Activated effector memory CD4-positive, alpha-beta T cell treated with anti-CD3 and anti-CD28 coated beads, Interleukin-2, amount 50 U/mL, for 16 hours (primary cell): ENCODE results near the gene ITPKA.

Experiments
- DNase-seq: peaks from one replicate; pipeline ENCODE4 v3.0.0-alpha.2; 2020

ITPKA gene

DNA sequence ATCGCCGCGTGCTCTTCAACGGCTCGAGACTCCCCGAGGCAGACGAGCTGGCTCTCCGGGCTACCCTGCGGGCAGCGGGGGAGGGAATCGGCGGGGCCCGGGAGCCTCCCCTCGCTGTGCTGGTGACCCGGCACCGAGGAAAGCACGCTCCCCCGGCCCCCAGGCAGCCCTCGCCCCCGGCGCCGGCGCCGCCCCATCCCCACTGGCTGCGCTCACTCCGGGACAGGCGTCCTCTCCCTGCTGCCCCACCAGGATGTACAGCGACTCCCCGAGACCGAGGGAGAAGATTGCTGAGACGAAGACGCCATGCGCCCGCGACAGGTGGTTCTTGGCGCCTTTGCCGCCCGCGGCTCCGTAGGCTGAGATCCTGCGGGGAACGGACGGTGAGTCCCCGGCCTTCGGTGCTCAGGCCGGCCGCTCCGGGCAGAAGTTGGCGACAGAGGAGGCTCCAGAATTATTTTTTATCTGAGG is 18.3 kb downstream of the ITPKA start:
- peak; percentile 74 for DNase-seq

DNA sequence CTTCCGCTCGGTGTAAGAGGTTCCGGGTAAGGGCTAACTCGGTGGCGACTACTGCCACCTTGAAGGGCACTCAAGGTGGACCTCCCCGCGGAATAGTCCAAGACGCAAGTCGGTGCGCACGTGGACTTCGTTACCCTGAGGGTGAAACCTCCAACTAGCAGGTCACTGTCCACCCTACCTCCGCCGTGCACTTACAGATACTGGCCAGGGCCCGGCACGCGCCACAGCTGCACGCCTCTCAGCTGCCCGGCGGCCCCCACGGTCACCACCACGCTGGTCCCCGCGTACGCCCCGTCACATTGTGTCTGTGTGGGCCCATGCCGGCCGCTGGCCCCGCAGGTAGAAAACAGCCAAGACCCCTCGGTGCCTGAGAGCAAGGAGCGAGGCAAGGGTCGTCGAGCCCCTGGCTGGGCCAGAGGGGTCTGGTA is 18.9 kb downstream of the ITPKA start:
- no peak for DNase-seq

DNA sequence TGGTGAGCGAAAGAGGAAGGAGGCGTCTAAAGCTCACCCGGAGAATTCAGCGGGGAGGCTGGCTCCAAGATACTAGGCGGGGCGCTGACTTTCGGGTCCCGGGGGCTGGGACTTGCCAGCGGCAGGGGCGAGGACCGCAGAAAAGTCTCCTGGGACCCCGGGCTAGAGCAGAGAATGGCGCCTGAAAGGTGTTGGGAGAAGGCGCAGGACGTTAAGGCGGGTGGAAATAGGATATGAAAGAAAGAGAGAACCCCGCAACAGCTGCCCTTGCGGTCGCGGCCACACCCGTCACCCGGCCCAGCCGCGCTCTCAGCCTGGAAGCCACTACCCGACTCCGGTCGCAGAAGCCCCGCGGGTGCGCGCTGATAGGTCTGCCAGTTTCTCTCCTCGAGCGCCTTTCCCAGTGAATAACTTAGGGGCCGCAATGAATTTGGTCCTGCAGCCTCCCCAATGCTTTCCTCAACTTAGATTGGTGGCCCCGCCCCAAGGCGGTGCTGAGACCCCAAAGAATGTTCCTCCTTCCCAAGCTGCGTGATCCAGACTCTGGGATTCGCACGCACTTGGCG is 19.3 kb downstream of the ITPKA start:
- DNase-seq: no peak

DNA sequence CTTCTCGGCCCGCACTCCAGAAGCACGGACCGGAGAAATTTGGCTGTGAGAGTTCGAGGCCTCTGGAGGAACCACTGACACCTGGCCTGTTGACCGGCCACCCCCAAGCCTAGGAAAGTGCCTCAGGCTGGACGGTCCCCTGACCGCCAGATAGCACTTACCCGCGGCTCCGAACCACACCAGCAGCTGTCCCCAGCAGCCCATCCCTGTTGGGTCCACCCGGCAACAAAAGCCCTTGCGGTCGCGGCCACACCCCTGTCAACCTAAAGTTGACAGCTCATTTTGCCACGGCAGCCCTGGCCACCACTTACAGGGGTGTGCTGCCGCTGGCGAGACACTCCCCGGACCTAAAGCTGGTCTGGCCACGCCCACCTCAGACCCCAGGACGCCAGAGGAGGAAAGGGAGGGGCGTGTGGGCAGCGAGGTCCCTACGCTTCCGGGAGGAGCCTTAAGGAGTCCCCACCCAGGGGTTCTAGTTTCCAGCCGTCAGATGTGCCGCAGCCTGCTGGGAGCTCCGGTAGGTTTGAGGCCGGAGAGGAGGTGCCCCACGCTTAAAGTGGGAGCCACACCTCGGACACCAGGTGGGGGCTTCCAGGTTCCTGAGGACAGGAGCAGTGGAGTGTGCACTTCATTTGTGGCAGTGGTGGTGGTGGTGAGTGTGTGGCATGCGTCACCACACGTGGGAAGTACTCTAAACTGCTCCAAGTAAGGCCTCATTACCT is 20.0 kb downstream of the ITPKA start, which contains the start of gene LTK:
TSS of gene LTK (minus strand) at position 322 of the 722 bp plus-strand sequence. CDS start at position 204, 118 bp downstream.
- no peak for DNase-seq

DNA sequence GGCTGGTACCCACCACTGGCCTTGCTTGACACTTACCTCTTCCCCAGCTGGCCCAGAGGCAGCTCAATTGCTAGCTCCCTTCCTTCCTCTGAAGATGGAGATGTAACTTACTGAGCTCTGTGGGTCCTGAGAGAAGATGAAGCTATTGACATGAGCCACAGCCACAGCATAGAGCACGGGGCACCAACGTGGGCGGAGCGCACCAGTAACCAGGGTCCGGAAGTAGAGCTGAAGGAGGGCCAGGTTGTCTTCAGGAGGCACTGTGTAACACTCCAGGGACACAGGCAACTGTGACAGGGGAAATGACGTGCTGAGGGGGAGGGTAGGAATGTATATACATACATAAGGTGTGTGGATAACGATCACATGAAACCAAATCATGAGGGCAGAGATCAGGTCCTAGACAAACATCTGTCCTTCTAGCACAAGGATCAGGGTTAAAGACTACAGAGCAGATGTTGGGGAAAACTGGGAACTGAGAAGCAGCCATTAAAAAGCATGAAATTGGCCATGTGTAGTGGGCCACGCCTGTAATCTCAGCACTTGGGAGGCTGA is 24.3 kb downstream of the ITPKA start:
- no peak for DNase-seq

DNA sequence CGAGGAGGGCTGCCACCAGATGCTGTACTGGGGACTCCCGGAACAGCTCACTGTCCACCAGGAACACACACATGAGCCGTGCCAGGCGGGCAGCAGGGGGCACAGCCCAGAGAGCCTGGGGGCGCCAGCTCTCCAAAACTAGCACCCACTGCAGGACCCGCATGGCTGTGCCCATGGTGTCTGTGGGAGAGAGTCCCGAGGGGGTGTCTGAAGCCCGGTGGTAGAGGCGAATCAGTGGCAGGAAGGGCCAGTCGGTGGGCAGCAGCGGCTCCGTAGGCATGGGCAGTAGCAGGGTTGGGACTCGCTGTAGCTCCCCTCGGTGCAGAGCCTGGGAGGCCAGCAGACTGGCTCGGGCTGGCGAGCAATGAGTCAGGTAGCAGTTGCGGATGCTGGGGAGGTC is 27.0 kb downstream of the ITPKA start:
- no peak for DNase-seq

DNA sequence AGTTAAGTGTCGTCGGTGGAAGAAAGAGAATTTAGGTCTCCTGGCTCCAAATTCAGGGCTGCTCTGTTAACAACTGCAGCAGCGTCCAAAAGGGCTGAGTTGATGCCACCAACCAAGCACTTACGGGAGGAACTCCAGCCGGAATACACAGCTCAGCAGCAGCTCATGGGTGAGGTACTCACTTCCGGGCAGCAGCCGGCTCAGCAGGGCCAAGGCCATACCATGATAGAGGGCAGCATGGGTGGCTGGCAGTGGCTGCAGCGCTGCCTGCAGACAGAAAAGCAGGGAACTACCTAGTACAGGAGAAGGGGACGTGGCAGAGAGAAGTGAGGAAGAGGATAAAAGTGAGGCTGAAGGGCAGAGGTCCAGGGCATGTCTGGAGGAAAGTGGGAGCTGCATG is 27.9 kb downstream of the ITPKA start:
- DNase-seq: no peak

DNA sequence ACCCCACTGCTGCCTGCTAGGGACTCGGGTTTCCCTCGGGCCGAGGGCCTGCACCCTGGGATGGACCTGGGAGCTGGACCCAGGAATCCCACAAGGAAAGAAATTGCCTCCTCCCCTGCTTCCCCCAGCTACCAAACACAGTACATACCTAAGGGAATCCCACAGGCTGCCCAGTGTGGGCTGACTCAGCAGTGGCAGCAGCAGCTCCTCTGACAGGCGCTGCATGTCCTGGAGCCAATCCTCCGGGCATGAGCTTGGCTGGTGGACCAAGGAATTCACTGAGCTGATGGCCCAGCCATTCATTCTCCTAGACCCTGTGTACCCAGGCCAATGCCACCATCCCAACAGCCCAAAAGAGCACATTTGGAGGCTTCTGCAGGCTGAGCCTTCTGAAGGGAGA is 29.4 kb downstream of the ITPKA start:
- DNase-seq: no peak

DNA sequence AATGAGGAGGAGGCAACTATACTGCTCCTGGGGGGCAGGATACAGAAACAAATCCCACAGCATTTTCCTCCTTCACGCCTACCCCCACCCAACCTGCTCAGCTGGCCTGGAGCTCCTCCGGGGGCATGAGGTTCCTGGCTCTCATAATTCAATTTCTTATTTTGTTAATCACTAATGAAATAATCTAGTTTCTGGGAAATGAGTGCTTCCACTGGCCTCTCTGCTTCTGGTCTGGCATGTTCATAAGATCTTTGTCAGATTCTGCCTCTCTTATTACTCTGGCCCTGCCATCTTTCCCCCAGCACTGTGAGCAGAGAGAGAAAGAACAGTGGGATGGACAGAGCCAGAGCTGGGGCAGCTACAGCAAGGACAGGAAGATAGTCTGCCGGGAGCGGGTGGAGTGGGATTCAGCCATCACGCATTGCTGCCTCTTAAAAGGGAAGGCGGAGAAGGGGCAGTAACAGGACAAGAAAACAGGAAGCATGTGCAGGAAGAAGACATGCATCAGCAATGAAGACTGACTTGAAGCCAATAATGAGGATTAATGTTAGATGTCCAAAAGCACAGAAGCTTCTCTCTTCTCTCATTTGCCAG is 36.8 kb downstream of the ITPKA start:
- DNase-seq: no peak

DNA sequence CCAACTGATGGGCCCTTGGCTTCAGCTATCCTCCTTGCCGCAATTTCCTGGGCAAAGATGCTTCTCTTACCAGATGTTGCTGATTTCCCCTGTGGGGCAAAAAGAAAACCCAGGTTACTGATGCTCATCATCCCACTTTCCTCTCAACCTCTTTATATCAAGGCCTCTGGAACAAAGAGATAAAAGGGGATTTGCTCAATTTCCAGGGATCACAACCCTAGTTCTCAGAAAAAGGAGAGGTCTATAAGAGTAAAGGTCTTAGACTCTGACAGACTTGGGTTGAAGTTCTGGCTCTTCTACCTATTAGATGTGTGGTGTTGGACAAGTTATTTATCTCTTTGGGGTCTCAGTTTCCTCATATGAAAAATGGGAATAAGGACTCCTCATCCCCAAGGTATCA is 41.9 kb downstream of the ITPKA start:
- DNase-seq: no peak

DNA sequence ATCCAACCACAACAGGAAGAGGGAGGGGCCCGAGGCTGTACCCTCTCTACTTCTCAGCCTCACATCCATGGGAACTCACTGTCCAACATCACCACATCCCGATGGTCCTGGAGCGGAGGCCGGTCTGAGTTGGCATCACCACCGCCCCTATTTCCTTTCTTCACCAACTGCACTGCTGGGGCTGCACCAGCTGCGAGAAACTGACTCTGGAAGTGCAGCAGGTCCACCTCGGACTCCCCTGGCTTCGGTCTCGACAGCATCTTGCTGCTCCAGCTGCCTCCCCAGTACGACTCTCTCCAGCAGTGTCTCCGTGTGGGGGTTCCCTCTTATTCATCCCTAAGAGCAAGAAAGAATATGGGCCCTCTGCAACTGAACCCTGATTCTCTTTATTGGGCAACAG is 43.2 kb downstream of the ITPKA start:
- no peak for DNase-seq

DNA sequence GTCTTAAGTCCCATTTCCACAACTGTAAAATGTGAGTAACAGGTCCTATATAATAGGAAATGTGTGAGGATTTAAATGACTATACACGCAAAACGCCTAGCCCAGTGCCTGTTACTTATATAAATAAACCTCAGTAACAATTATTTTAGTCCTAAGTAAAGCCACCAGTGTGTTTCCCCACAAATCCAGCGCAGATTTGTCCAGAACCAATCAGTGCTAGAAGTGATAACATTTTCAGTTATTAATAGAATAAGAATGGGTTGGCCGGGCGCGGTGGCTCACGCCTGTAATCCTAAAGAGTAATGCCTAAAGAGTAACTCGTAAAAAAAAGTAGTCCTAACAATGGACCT is 49.8 kb downstream of the ITPKA start:
- DNase-seq: no peak

DNA sequence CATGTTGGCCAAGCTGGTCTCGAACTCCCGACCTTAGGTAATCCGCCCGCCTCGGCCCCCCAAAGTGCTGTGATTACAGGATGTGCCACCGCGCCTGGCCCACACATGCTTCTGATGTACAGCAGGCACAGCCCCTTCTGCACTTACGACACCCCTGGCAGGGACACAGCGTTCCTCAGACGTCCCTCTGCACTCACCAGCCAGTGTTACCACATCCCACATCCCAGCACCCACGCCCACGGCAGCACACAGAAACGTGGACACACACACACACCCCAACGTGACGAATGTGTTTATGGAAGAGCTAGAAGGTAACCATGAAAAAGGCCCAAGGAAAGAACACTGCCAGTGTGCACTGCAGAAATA is 51.0 kb downstream of the ITPKA start:
- no peak for DNase-seq

DNA sequence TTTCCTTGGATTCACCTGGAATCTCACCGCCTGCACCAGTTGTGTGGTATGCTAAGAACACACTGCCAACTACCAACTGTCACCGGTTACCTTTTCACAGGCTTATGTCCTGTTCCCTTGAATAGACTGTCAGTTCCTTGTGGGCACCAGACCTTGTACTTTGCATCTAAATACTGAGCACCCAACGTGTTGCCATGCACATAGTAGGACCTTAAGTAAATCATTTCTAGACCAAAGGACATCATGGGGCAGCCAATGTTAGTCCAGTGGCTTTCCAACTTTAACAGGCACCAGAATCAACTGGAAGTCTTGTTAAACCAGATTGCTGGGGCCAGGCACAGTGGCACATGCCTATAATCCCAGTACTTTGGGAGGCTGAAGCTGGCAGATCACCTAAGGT is 51.5 kb downstream of the ITPKA start:
- no peak for DNase-seq

DNA sequence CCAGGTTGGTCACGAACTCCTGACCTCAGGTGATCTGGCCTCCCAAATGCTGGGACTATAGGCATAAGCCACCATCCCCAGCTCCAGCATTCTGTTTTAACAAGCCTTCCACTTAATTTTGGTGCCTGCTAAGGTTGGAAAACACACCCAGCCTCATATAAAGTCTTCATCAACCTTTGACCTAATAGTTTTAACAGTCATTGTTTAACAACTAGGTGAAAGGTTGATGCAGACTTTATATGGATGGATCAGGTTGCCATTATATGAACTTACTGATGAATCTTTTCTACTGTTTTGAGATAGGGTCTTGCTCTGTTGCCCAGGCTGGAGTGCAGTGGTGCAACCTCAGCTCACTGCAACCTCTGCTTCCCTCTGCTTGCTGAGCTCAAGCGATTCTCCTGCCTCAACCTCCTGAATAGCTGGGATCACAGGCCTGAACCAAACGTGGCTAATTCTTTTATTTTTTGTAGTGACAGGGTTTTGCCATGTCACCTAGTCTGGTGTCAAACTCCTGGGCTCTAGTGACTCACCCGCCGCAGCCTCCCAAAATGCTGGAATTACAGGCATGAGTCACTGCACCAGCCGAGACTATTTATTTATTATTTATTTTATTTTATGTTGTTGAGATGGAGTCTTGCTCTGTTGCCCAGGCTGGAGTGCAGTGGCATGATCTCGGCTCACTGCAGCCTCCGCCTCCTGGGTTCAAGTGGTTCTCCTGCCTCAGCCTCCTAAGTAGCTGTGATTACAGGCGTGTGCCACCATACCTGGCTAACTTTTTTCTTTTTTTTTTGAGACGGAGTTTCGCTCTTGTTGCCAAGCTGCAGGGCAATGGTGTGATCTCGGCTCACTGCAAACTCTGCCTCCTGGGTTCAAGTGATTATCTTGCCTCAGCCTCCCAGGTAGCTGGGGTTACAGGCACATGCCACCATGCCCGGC is 53.4 kb downstream of the ITPKA start:
- DNase-seq: no peak

DNA sequence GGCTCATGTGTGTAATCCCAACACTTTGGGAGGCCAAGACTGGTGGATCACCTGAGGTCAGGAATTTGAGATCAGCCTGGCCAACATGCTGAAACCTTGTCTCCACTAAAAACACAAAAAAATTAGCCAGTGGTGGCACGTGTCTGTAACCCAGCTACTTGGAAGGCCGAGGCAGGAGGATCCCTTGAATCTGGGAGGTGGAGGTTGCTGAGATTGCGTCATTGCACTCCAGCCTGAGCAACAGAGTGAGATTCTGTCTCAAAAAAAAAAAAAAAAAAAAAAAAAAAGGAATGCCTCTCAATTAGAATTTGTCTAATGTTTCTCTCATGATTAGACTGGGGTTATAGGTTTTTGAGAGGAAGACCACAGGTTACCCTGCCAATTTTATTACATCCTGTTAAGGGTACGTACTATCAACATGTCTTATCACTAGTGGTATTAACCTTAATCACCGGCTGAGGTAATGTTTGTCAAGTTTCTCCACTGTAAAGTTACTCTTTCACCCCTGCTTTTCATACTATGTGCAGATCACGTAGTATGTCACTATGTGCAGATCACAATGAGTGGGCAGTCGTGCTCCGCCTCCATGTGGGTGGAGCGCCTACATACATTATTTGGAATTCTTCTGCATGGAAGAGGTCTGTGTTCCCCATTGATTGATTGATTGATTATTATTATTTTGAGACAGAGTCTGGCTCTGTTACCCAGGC is 56.5 kb downstream of the ITPKA start:
- DNase-seq: no peak
